HG03571 (cell line): Measurements from ENCODE around the gene CCDC187.
"Not testable (repeated sequence)": the region's sequence is repeated elsewhere in the genome, so short reads cannot be mapped to it uniquely, and the experiment has no call there.

Source experiments
- ATAC-seq: cut with Tn5 transposase; IDR thresholded peaks from one replicate; pipeline ENCODE4 v1.9.1; 2021; ENCODE audit not compliant: unreplicated experiment

Gene CCDC187

DNA sequence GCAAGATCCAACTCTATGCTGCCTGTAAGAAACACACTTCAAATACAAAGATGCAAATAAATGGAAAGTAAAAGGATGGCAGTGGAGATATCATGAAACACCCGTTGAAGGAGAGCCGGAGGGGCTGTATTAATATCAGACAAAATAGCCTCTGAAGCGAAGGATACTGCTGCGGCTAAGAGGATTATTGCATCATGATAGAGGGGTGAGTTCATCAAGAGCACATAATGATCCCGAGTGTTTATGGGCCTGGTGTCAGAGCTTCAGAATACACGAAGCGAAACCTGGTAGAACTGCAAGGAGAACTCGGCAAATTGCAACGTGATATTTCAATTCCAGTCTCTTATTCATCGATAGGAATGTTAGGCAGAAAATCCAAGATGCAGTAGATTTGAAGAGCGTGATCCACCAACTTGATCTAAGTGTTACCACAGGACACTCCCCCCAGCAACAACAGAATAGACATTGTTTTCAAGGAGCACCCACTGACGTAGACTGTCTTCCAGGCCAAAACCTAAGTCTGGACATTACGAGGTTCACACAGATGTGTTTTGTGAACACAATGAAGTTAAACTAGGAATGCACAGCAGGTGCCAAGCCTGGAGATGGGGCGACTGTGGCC is 30.5 kb downstream of the CCDC187 start:
- no peak for ATAC-seq

DNA sequence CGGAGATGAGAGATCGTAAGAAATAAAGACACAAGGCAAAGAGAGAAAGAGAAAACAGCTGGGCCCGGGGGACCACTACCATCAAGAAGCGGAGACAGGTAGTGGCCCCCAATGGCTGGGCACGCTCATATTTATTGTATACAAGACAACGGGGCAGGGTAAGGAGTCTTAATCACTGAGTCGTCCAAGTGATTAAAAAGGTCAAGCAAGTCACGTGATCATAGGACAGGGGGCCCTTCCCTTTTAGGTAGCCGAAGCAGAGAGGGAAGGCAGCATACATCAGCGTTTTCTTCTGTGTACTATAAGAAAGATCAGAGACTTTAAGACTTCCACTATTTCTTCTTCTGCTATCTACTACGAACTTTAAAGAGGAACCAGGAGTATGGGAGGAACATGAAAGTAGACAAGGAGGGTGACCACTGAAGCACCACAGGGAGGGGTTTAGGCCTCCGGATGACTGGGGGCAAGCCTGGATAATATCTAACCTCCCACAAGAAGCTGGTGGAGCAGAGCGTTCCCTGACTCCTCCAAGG is 33.7 kb downstream of the CCDC187 start:
- no peak for ATAC-seq

DNA sequence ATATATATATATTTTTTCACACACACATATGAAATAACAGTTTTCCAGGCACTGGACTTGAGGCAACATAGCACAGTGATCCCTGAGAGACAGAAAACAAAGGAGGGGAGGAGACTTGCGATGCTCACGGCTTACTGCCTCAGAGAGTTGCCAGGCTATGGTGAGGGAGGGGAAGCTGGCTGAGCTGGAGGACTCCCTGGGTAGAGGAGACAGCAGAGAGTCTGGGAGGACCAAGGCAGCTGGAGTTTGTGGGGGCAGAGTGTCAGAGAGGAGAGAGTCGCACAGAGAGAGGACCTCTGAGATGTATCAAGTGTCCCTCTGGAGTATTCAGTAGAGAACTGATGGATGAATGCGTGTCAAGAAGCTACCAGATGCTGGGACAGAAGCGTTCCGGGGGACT is 35.2 kb downstream of the CCDC187 start:
- ATAC-seq = no peak

DNA sequence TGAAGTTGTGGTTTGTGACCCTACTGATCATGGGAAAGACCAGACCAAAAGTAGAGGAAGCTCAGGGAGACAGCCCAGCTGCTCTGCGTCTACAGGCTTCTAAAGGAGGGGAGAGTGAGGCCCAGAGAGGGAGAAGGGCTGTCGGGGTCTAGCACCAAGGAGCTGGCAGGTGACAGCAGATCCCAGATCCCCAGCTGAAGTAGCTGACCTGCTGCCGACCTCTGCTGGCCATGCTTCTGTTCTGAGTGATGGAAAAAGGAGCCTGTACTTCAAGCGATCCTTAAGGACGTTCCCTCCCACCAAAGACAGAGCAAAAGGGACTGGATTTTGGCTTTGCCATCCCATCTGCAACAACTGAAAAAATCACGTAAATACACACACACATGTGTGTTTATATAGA is 35.6 kb downstream of the CCDC187 start:
- ATAC-seq = no peak

DNA sequence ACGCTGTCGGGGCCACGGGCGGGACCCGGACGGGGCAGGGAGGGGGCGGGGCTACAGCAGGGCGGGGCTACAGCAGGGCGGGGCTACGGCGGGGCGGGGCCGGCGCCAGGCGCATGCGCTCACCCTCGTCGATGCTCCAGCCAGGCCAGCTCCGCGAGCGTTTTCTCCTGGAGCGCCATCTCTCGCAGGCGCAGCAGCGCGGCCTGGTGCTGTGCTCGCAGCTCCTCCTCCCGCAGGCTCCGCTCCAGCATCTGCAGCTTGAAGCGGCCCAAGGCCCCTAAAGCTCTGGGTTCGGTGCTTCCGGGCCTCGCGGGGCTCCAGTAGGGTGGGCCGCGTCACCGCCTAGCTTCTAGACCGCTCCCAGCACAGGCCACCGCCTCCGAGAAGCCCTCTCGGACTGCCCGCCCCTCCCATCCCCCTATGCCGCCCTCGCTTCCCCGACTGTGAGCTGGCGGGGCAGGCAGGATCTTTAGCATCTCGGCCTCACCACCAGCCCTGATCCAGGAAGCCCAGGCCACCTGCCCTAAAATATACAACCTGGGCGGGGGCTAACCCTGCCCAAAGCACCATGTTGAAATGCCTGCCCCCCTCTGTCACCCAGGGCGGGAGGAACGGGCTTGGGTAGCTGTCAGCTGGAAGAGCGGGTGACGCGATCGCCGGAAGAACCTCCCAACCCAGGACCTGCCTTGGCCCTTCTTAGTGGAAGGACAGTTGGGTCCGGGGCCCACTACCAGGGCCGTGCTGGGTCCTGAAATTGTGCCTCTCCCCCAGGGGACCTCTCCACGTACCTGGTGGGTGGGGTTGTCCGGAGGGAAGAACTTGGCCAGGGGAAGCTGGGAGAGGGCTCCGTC is 36.4 kb downstream of the CCDC187 start:
- peak; percentile 73 for ATAC-seq

DNA sequence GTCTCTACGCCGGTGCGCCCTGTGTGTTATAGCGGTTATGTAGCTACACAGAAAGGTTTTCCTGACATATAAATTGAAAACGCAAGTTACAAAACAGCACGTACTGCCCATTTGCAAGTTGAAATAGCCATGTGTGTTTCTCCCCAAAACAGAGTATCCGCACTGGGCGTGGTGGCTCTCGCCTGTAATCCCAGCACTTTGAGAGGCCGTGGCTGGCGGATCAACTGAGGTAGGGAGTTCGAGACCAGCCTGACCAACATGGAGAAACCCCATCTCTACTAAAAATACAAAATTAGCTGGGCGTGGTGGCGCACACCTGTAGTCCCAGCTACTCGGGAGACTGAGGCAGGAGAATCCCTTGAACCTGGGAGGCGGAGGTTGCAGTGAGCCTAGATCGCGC is 37.3 kb downstream of the CCDC187 start:
- not testable (repeated sequence) for ATAC-seq

DNA sequence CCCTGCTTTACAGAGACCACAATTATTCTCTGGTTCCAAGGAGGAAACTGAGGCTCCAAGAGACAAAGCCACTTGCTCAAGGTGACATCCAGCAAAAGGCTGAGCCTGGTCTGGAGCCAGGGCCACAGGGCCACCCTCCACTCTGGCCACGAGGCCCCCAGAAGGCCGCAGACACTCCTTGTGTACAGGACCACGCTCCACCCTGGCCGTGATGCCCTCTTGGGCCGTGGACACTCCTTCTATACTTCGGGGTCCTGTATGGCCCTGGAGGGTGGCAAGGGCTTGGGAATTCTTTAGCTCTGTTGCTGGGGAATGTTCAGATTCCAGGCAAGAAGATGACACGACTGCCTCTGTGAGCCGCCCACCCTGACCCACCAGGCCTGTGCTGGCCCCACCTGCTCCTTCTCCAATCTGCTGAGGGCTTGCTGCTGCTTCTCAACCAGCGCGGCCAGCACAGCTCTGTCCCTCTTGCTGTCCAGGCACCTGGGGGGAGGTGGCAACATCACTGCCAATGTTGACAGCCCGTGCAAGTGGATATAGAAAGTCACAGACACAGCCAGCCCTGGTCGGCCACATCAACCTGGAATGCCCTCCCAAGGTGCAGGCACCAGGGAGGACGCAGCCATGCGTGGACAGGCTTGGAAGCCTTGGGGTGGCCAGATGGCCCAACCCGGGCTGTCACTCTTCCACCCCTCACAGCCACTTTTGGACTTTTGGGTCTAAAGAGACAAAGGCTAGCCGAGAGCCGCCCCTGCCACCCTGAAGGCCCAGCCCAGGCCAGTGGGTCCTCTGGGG is 38.1 kb downstream of the CCDC187 start:
- ATAC-seq = no peak

DNA sequence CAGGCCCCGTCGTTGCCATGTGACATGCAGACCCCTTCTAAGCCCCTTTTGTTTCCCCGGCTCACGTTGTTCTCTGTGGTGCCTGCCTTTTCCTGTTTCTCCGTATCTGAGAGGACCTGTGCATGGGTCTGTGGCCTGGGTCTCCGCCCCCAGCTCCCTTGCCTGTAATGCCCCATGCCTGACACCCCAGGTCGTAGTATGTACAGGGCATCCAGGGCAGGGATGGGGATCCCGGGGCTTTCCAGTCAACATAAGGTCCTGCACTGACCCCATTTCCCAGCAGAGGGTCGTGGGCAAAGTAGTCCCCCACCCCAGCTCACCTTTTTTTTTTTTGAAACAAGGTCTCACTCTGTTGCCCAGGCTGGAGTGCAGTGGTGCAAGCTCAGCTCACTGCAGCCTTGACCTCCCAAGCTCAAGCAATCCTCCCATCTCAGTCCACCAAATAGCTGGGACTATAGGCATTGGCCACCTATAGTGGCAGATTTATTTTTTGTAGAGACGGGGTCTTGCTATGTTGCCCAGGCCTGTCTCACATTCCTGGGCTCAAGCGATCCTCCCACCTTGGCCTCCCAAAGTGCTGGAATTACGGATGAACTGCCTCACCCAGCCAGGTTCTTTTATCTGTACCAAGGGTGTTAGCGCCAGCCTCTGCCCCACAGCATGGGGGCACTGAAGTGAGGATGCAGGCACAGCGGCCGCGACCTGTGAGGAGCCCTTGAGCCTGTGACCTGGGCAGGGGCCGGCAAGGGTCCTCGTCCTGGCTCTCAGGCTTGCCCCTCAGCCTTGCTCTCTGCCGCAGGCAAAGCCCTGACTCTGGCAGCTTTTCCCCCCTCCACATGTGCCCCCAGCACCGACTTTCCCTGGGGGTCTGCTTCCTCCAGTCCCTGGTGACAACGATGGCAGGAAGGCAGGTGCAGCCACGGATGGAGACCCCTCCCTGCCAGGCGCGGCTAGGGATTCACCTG is 39.2 kb downstream of the CCDC187 start:
- no peak for ATAC-seq

DNA sequence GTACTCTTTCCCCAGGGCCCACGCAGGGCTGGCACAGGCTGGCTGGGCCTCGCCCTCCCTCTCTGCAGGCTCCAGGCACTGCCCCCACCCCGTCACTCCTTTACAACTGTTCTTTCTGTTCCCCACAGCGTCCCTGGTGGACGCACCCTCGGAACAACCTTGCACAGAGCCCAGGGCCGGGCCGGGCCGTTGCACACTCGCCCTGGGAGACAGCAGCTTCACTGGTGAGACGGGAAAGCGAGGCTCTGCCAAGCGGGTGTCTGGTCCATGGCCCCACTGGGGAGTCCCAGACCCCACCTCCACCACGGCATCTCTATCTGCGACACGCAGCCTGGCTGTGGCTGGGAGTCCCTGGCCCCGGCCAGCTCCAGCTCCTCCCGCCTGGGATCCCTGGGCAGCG is 39.9 kb downstream of the CCDC187 start:
- ATAC-seq = no peak

DNA sequence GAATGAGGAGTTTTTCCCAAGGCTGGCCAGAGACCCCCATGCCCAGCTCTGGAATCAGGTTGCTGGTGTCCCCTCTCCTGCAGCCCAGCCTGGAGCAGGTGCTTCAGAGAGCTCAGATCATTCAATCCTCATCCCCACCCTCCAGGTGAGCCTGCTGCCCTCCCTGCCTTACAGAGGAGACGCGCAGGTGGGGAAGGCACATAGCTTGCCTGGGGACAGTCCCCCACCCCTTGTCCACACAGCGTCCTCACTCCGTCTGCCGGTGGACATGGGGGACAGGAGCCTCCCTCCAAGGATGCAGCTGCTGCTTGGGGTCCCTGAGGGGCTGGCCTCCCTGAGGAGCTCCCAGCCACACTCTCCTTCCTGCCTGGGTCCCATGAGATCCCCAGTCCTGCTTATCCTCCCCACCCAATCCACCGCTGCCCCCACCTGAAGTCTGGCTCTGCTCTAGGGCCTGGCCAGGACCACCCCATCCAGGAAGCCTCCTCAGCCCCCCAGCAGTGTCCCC is 41.2 kb downstream of the CCDC187 start:
- no peak for ATAC-seq

DNA sequence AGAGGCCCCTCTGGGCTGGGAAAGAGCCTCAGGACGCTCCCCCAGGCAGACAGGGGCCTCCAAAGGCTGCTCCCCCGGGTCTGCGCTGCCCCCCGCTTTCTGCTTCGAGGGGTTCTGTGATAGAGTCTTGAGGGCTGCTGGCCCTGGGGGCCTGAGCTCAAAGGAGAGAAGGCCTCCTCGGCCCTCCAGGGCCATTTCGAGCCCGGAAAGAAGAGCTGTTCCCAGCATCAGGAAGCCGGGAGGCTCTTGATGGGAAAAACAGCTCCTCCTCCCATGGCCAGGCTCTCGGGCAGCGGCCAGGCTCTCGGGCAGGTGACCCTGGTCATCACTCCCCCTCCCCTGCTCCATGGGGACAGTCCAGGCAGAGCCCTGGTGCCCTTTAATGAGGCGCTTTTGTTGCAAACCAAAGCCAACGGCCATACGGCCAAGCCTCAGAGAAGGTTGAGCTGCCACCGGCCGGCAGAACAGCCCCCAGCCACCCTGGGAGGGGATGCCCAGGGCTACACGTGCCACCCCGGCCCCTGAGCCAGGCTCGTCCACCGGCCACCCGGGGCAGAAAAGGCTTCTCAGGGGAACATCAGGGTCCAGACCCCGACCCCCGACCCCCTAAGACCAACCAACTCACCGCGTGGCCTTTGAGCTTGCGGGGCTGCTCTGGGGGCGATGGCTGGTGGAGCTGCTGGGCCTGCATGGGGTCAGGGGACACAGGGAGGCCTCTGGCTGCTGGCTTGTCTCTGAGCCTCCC is 42.0 kb downstream of the CCDC187 start:
- no peak for ATAC-seq

DNA sequence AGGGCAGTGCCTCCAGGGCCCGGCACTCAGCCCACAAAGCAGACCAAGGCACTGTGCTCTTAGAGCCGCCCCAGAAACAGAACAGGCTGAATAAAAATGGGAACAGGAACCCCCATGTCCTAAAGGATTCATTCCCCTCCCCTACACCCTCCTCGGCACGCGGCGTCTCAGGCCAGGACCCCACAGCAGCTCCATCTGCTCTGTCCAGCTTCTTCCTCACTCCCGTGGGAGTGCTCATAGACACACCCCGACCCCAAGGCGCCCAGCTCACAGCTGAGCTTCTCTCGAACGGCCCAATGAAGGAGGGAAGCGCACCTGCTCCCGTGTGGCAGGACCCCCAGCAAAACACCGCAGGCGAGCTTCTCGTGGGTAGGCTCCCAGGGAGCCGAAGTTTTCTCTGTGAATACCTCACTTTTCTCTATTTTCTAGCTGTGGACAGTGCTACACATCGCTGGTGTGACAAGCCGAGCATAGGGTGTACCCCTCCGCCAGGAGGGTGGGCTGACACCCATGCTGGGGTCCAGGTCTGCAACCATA is 42.9 kb downstream of the CCDC187 start:
- ATAC-seq = no peak

DNA sequence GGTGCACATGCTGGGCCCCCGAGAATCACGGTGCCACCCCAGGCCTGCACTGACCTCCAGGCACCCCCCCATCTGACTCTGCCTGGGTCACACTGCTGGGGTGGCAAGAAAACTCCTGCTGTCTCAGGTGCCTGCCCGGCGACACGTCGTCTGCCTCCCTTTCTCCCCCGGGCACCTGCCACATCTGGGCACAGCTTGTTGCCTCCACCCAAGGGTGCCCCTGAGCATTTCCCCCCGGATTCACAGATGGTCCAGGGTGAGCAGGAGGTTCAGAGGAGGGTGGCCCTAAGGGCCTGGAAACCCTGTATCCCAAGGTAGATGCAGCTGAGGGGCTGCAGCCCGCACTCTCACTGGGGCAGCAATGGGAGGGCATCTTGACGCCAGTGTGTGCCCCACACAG is 43.4 kb downstream of the CCDC187 start:
- ATAC-seq = no peak

DNA sequence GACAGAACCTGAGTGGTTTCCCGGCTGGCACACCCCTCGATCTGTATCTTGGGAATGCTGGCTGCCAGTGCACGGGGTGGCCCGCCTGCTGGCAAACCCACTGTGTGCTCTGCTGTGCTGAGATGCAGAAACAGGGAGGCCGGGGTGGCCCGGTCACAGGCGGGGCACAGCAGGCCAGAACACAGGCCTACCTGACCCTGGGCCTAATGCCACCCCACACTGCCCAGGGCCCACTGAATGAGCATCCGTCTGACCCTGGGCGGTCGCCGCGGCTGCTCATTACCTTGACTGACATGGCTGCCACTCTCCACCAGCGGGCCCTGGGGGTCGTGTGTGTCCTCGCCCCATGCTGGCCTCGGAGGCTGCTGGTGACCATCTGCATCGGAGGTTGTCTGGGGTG is 44.1 kb downstream of the CCDC187 start:
- no peak for ATAC-seq

DNA sequence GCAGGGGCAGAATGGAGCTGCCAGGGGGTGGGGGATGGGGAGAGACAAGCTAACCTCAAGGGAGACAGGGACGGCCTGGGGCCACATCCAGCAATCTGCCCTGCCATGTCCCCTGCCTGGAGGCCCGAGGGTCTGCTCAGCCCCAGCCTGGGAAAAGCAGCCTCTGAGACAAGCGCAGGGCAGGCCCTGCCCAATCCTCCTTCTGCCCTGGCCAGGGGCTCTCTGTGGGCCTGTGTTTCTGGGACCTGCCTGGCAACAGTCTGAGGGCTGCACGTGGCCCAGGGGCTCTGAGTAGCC is 44.4 kb downstream of the CCDC187 start:
- no peak for ATAC-seq

DNA sequence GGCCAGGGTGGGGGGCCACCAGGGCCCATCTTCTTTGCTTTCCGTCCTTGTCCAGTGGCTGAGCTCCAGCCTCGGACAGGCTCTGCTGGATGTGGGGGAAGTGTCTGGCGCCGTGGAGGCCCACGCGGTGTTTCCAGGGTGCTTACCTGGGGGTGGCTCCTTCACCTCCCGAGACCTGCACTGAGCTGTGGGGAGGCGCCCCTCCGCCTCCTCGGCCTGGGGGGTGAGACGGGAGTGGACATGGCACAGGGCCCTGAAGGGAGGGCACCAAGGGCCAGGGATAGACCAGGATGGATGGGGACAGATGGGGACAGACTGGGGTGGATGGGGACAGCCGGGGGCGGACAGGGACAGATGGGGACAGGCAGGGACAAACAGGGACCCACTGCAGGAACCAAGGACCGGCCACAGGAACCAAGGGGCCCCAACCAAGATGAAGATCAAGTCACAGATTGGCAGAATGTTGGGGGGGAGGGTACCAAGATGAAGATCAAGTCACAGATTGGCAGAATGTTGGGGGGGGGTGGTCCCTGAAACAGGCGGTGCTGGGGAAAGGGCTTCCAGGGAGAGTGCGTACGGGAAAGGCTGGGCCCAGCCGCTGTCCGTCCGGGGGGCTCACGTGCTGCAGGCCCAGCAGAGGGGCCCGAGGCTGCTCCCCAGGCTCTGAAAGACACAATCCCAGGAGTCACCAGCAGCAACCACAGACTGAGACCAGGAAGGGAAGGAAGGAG is 44.9 kb downstream of the CCDC187 start:
- ATAC-seq = no peak

DNA sequence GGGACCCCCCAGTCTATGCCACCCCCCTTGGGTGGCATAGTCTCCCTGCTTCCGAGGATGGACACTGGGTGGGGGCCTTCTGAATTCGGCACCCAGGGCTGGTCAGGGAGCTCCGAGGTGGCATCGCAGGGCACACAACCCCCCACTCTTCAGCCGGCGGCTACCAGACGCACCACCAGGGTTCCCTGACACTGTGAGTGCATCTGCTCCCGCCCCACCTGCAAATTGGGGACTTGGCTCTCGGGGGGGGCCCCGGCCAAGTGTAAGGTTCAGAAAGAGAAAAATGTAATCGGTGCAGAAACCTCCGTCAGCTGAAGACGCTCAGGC is 45.6 kb downstream of the CCDC187 start:
- ATAC-seq = no peak

DNA sequence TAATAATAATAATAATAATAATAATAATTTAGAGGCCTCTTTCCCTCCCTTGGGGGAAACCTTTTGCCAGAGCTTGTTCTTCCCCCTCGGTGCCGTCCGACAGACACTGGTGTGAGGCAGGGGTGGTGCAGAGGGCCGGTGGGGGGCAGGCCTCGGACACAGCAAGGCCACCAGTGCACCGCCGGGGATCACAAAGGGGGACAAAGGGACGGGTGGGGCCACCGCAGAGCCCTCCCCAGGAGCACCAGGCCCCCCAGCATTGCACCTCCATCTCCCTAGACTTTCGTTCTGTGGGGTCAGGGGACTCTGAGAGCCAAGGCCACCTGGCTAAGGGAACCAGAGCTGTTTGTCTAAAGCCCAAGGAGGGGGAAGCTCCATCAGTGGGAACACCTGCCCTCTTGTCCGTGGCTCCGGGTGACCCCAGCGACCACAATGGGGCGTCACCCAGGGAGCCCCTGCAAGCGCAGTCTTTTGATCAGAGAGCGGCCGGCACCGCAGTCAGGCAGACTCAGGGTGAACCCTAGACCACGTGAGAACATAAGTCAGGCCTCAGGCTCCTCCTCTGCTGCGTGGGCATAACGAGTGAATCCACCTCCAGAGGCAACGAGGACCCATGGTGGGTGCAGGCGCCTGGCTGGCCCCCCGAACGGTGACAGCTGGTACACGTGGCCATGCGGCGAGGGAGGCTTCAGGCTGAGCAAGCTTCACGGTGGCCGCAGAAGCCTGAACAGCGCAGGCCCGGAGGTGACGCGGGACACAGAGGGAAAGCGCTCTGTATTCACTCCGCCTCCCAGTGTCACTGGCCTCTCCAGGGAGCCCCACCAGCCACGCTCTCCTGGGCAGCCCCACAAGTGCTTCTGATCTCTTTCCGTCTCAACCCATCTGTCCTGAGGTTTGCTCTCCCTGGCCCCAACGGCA is 46.3 kb downstream of the CCDC187 start:
- no peak for ATAC-seq
